Astrocyte (in vitro differentiated cells and primary cell): ENCODE data around the gene LOXHD1.

Source experiments
- EZH2 ChIP-seq: IDR thresholded peaks from 2 replicates; pipeline ENCODE4 v1.6.1; 2012; ENCODE audit warnings: mild to moderate bottlenecking, low read length, inconsistent platforms; ENCODE audit not compliant: insufficient read depth
- TF ChIP-seq, protein P1 (sequence below): IDR thresholded peaks from 2 replicates; pipeline ENCODE4 v1.5.1; 2011; ENCODE audit warnings: low read depth, mild to moderate bottlenecking, inconsistent platforms, low read length, moderate library complexity; ENCODE audit not compliant: insufficient read depth

GRCh38 chr18:46477425-46478011 lies 179.5 kb downstream of the LOXHD1 start:
- TF ChIP-seq, protein P1, sequence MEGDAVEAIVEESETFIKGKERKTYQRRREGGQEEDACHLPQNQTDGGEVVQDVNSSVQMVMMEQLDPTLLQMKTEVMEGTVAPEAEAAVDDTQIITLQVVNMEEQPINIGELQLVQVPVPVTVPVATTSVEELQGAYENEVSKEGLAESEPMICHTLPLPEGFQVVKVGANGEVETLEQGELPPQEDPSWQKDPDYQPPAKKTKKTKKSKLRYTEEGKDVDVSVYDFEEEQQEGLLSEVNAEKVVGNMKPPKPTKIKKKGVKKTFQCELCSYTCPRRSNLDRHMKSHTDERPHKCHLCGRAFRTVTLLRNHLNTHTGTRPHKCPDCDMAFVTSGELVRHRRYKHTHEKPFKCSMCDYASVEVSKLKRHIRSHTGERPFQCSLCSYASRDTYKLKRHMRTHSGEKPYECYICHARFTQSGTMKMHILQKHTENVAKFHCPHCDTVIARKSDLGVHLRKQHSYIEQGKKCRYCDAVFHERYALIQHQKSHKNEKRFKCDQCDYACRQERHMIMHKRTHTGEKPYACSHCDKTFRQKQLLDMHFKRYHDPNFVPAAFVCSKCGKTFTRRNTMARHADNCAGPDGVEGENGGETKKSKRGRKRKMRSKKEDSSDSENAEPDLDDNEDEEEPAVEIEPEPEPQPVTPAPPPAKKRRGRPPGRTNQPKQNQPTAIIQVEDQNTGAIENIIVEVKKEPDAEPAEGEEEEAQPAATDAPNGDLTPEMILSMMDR = no peak
- no peak for TF ChIP-seq EZH2
